Endodermal cell (in vitro differentiated cells): Measurements from ENCODE around the gene CENPX. TPM values are rescaled to one million over a fixed set of nuclear protein-coding genes. Genes with fewer than 3 reads are reported as not detected.

Experiments
- DNase-seq: peaks from one replicate; pipeline ENCODE4 v3.0.0-alpha.2; 2017
- H3K27ac ChIP-seq: 2 replicates; pipeline ENCODE4 v1.5.1; 2013; ENCODE audit warnings: mild to moderate bottlenecking, low read depth, low read length, moderate library complexity
- H3K27me3 ChIP-seq: 2 replicates; pipeline ENCODE4 v1.6.1; 2013; ENCODE audit warnings: mild to moderate bottlenecking, low read length, moderate library complexity; ENCODE audit not compliant: insufficient read depth, control insufficient read depth, poor library complexity, severe bottlenecking
- H3K36me3 ChIP-seq: 2 replicates; pipeline ENCODE4 v1.7.0; 2013; ENCODE audit warnings: mild to moderate bottlenecking, low read length, moderate library complexity; ENCODE audit not compliant: control insufficient read depth, insufficient read depth
- H3K4me1 ChIP-seq: one replicate; pipeline ENCODE4 v1.7.0; 2013; ENCODE audit warnings: low read length; ENCODE audit not compliant: control insufficient read depth, insufficient read depth
- H3K4me3 ChIP-seq: 2 replicates; pipeline ENCODE4 v1.5.1; 2013; ENCODE audit warnings: mild to moderate bottlenecking, low read length, moderate library complexity
- H3K9ac ChIP-seq: 2 replicates; pipeline ENCODE4 v1.6.1; 2013; ENCODE audit warnings: mild to moderate bottlenecking, low read length, moderate library complexity; ENCODE audit not compliant: poor library complexity, severe bottlenecking; ENCODE audit errors: extremely low read depth
- H3K9me3 ChIP-seq: 2 replicates; pipeline ENCODE4 v1.6.1; 2013; ENCODE audit warnings: mild to moderate bottlenecking, low read length, moderate library complexity; ENCODE audit not compliant: control insufficient read depth
- H3K27ac Mint-ChIP-seq: 2 replicates; pipeline ENCODE4 v1.8.0; 2020; ENCODE audit warnings: mixed read lengths
- H3K27me3 Mint-ChIP-seq: 2 replicates; pipeline ENCODE4 v1.8.0; 2021; ENCODE audit warnings: mild to moderate bottlenecking, mixed read lengths; ENCODE audit not compliant: insufficient read depth
- H3K36me3 Mint-ChIP-seq: 2 replicates; pipeline ENCODE4 v1.8.0; 2020; ENCODE audit warnings: low read depth, mixed read lengths
- H3K4me1 Mint-ChIP-seq: 2 replicates; pipeline ENCODE4 v1.8.0; 2020; ENCODE audit warnings: mixed read lengths
- H3K4me3 Mint-ChIP-seq: 2 replicates; pipeline ENCODE4 v1.8.0; 2020; ENCODE audit warnings: mild to moderate bottlenecking, moderate library complexity, mixed read lengths
- H3K9me3 Mint-ChIP-seq: 2 replicates; pipeline ENCODE4 v1.8.0; 2020; ENCODE audit warnings: mild to moderate bottlenecking, mixed read lengths
- WGBS, 2 experiments: methylation state at CpG; one replicate each; pipeline versions ENCODE4 v1.1.5 to v1.1.7; 2013; ENCODE audit warnings: missing lambda C conversion rate in 2 of 2, mixed read lengths in 1 of 2; ENCODE audit not compliant: insufficient coverage in 1 of 2, insufficient read length in 1 of 2; 5-methylcytosine and 5-hydroxymethylcytosine counted together
- total RNA-seq, 2 donors: library from RNA; stranded (reverse); fragmentation: NEBNext Ultra II Directional in 1 of 2; extraction: Animal tissue kit (Norgen Biotek cat#: 25700) in 1 of 2; gene quantifications; 2 replicates in 1 of 2; 3 replicates in 1 of 2; pipeline ENCODE4 v1.2.1, GENCODE V29; 2021
- TF ChIP-seq, protein P1 (sequence below): fragments of 200-600 bp; sonication (generic); conservative IDR thresholded peaks from 2 replicates; pipeline ENCODE4 v1.5.0; 2021; ENCODE audit warnings: antibody characterized with exemption, mild to moderate bottlenecking

The CENPX gene
- total RNA-seq, 2 donors from 2014 or later: 80.0 to 85.0 TPM

DNA sequence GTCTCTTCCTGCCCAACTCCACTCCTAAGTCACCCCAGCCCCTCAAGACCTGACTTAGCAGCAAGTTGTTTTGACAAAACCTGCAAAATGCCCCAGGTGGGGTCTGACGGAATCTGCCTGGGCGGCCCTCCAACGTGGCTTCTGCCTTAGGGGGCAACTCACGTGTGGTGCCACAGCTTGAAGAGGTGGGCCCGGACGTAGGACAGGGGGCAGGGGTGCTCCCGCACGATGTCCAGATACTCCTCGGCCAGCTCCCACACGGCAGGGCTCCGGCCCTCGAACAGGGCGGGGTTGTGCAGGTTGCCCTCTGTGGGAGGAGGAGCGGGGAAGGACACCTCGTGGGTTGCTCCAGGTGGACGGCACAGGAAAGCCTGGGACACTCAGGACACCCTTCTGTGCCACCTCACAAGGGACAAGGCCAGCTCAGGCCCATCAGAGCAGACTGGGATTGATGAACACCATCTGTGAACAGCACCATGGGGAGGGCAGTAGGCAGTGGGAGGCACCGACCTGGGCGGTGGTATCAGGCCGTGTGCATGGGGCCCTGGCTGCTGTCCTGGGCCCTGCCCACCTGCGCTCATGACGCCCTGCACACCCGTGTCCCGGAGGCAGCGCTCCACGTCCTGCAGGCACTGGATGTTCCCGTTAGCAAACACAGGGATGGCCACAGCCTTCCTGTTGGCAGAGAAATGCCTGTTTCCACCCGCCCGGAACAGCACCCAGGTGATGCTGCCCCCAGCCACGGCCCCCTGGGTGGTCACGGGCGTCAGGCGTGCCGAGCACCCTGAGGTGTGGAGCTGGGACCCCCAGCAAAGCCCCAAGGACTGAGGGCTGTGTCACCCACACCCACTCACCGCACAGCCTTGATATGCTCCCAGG lies 38.6 kb upstream of the CENPX start:
- no peak overlapping the region for H3K4me3 Mint-ChIP-seq
- DNase-seq: no peak
- no peak overlapping the region for H3K27ac Mint-ChIP-seq

DNA sequence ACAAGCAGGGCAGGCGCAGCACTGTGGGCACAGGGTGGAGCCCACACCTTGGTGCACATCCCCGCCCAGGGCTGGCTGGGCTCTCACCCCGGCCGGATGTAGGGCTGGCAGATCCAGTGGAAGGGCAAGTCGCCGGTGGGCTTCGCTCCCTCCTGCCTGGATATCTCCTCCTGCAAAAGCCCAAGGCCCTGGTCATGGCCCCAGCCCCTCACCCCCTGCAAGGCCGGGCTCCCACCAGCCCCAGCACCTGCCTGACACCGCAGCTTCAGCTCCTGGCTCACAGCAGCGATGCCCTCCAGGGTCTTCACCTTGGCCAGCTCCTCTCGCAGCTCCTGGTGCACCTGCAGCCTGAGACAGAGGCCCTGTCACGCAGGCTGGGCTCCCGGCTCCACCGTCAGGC lies 37.9 kb upstream of the CENPX start:
- DNase-seq: no peak
- Histone ChIP-seq H3K9ac (no peak overlapping the region), H3K4me3 (no peak overlapping the region), H3K9me3 (no peaks in the 10 kb centered on the region), H3K4me1 (peaks cover 4% of the 10 kb centered on the region), H3K36me3 (peaks cover 28% of the 10 kb centered on the region), H3K27me3 (no peaks in the 10 kb centered on the region), H3K27ac (no peak overlapping the region)
- Mint-ChIP-seq H3K9me3 (no peaks in the 10 kb centered on the region), H3K36me3 (peaks cover 12% of the 10 kb centered on the region), H3K4me1 (no peaks in the 10 kb centered on the region), H3K4me3 (no peak overlapping the region), H3K27me3 (no peaks in the 10 kb centered on the region), H3K27ac (no peak overlapping the region)
- 92 to 98% methylated on average over 7 to 14 of the region's 14 CpGs for WGBS, 2 experiments
- TF ChIP-seq, protein P1, sequence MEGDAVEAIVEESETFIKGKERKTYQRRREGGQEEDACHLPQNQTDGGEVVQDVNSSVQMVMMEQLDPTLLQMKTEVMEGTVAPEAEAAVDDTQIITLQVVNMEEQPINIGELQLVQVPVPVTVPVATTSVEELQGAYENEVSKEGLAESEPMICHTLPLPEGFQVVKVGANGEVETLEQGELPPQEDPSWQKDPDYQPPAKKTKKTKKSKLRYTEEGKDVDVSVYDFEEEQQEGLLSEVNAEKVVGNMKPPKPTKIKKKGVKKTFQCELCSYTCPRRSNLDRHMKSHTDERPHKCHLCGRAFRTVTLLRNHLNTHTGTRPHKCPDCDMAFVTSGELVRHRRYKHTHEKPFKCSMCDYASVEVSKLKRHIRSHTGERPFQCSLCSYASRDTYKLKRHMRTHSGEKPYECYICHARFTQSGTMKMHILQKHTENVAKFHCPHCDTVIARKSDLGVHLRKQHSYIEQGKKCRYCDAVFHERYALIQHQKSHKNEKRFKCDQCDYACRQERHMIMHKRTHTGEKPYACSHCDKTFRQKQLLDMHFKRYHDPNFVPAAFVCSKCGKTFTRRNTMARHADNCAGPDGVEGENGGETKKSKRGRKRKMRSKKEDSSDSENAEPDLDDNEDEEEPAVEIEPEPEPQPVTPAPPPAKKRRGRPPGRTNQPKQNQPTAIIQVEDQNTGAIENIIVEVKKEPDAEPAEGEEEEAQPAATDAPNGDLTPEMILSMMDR: no peak

More for the DNA sequence above, 38.6 kb upstream of the CENPX start:
- 95 to 96% methylated on average over 16 to 34 of the region's 34 CpGs for WGBS, 2 experiments
- H3K36me3 ChIP-seq: peaks cover 21% of the 10 kb centered on the region
- TF ChIP-seq, protein P1: no peak
- no peaks in the 10 kb centered on the region for H3K27me3 ChIP-seq
- no peak overlapping the region for H3K4me3 ChIP-seq
- Mint-ChIP-seq H3K4me1 (peaks cover 3% of the 10 kb centered on the region), H3K36me3 (peaks cover 10% of the 10 kb centered on the region), H3K27me3 (no peaks in the 10 kb centered on the region), H3K9me3 (no peaks in the 10 kb centered on the region)
- H3K9ac ChIP-seq: no peak overlapping the region
- H3K4me1 ChIP-seq: peaks cover 4% of the 10 kb centered on the region
- H3K27ac ChIP-seq: no peak overlapping the region
- no peaks in the 10 kb centered on the region for H3K9me3 ChIP-seq

DNA sequence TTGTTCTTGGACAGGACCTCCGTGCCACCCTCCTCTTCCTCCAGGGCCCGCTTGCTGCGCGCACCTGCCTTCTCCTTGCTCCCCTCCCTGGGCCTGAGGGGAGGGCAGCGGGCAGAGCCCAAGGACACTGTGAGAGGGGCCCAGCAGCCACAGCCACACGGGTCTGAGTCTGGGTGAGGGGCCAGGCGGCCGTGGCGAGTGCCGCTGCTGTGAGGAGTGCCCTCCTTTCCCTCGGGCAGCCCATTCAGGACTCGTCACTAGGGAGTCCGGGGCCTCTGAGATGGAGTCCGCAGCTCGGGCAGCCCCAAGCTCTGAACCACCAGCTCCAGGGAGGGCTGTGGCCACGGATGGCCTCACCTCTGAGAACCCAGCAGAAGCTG lies 37.3 kb upstream of the CENPX start:
- H3K27ac Mint-ChIP-seq: no peak overlapping the region
- H3K27me3 Mint-ChIP-seq: no peaks in the 10 kb centered on the region

More for the DNA sequence above, 37.3 kb upstream of the CENPX start:
- WGBS, 2 experiments: 90 to 92% methylated on average over 8 to 16 of the region's 16 CpGs
- Mint-ChIP-seq H3K36me3 (peaks cover 14% of the 10 kb centered on the region), H3K9me3 (no peaks in the 10 kb centered on the region), H3K4me3 (no peak overlapping the region), H3K4me1 (no peaks in the 10 kb centered on the region)
- Histone ChIP-seq H3K4me3 (no peak overlapping the region), H3K27ac (no peak overlapping the region), H3K4me1 (peaks cover 4% of the 10 kb centered on the region), H3K9me3 (no peaks in the 10 kb centered on the region), H3K27me3 (no peaks in the 10 kb centered on the region), H3K9ac (no peak overlapping the region), H3K36me3 (peaks cover 33% of the 10 kb centered on the region)
- TF ChIP-seq, protein P1: no peak
- DNase-seq: no peak
